AG09319 (cell line): Measurements from ENCODE around the gene STK39.

Experiments used
- DNase-seq: peaks from one replicate; pipeline ENCODE4 v3.0.0-alpha.2; 2010; ENCODE audit warnings: low read depth; ENCODE audit errors: extremely low read depth
- TF ChIP-seq, protein P1 (sequence below): IDR thresholded peaks from 2 replicates; pipeline ENCODE4 v1.5.1; 2011; ENCODE audit warnings: low read depth, mild to moderate bottlenecking, inconsistent platforms, low read length, moderate library complexity

The STK39 gene

DNA sequence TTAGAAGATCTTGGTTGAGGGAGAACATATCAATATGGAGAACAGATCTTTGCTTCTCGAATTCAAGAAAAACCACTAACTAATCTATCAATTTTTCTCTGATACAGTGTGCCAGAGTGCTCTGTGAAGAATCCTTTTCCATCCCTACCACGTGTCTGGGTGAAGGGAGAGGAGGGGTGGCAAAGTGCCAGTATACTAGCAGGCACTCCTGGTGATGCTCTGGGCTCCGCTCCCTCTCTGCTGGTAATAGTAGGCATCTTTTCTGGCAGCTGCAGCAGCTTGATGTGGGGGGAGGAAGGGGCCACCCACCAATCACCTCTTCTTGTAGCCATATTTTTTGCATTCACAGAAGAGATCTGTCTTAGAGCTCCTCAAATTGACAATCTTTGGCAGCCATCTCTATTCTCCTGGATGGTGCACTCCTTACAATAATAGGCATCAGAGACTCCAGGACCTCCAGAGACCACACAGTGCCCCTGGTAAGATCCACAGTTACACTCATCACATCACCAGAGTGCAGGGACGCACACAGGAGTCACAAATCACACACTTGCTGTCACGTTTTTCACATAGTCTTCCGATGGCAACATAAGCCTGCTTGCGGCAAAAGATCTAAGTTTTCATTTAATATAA lies 15.7 kb downstream of the STK39 start:
- no peak for DNase-seq
- TF ChIP-seq, protein P1, sequence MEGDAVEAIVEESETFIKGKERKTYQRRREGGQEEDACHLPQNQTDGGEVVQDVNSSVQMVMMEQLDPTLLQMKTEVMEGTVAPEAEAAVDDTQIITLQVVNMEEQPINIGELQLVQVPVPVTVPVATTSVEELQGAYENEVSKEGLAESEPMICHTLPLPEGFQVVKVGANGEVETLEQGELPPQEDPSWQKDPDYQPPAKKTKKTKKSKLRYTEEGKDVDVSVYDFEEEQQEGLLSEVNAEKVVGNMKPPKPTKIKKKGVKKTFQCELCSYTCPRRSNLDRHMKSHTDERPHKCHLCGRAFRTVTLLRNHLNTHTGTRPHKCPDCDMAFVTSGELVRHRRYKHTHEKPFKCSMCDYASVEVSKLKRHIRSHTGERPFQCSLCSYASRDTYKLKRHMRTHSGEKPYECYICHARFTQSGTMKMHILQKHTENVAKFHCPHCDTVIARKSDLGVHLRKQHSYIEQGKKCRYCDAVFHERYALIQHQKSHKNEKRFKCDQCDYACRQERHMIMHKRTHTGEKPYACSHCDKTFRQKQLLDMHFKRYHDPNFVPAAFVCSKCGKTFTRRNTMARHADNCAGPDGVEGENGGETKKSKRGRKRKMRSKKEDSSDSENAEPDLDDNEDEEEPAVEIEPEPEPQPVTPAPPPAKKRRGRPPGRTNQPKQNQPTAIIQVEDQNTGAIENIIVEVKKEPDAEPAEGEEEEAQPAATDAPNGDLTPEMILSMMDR: no peak

- TF ChIP-seq, protein P1: no peak
- no peak for DNase-seq
Measured at GRCh38 chr2:168230389-168230788, 17.0 kb downstream of the STK39 start.

GRCh38 chr2:168224346-168224745 lies 23.0 kb downstream of the STK39 start:
- TF ChIP-seq, protein P1: no peak
- no peak for DNase-seq

GRCh38 chr2:168222088-168222487 lies 25.3 kb downstream of the STK39 start:
- no peak for DNase-seq
- TF ChIP-seq, protein P1: no peak

DNA sequence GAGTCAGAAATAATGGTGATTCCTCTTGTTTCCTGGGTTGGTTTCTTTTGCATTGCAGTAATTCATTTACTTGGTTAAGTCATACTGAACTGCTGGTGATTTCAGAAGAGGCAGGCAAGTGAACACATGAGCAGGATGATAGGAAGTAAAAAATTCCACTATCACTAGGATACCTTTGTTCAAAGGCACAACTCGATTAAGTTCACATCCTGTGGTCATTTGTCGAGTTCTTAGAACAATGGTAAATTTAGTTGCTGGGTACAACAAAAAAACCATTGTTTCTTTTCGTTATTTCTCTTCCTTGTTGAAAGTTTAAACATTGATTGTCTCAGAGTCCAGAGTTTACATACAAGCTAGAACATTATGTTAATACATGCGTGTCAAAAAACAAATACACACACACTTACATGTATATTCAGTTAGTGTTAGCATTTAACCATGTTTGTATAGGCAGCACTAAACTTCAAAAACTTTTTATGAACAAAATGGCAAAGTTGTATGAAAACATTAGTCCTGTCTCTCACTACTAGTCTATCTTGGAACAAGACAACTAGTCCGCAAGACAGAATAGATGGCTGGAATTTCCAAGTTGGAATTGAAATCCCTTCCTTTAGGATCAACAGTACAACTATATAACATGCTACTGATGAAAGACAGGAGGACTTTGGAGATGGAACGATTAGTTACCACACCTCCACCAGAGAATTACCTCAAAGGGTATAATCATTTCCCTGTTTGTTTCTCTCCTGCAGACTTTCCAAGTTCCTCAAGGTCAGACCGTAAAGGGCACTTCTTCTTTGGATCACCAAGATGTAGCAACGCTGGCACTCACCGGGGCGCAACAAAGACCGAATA lies 26.2 kb downstream of the STK39 start:
- no peak for DNase-seq
- TF ChIP-seq, protein P1: no peak

GRCh38 chr2:168217920-168218319 lies 29.5 kb downstream of the STK39 start:
- TF ChIP-seq, protein P1: no peak
- DNase-seq: no peak

GRCh38 chr2:168216351-168217005 lies 30.9 kb downstream of the STK39 start:
- TF ChIP-seq, protein P1: no peak
- no peak for DNase-seq
